ENCODE data around the gene ANKS6. TPM values are rescaled to one million over a fixed set of nuclear protein-coding genes. Genes with fewer than 3 reads are reported as not detected.
A peak's percentile ranks its signal among the peaks of the same experiment; 100 is the strongest.

Gene ANKS6
- total RNA-seq, 1 experiment from 2014 or later, result 28.6 TPM

DNA sequence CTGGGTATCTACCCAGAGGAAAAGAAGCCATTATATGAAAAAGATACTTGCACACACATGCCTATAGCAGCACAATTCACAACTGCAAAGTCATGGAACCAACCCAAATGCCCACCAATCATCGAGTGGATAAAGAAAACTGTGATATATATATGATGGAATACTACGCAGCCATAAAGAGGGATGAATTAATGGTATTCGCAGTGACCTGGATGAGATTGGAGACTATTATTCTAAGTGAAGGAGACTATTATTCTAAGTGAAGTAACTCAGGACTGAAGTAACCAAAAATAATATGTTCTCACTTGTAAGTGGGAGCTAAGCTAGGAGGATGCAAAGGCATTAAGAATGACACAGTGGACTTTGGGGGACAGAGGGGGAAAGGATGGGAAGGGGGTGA, 57.6 kb downstream of the ANKS6 start:
- no peak for DNase-seq (ENCODE audit: low read depth)

DNA sequence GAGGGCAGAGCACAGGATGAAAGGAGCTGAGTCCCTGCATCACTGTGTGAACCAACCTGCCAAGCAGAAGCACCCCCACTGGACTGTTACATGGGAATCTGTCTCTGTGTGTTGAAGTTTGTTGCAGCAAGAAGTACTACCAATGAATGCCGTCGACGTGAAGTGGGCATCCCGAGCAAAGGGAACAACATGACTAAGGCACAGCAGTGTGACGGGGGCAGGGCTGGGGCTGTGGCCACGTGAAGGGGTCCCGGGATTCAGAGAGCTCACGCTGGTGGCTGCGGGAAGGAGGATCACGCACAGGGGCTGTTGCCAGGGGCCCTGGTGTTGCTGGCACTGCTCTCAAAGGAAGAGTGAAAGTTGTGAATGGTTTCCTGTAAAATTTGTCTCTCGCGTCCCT, 60.1 kb downstream of the ANKS6 start:
- DNase-seq (ENCODE audit: low read depth), result no peak

DNA sequence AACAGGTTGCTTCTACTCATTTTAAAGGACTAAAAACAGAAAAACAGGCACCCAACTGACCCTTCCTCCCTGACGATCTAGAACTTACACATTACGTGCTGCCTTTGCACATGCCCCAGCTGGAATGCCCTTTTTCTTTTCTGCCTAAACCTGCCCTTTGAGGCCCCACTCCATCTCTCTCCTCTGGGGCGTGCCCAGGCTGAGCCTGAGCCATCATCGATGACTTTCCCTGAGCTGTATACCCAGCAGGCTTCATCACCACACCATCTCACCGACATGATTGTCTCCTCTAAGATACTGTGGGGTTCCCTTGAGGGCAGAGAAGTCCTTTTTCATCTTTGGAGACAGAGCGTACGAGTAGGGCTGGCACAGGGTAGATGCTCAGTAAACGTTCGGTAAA, 63.6 kb downstream of the ANKS6 start:
- DNase-seq (ENCODE audit: low read depth), result no peak

DNA sequence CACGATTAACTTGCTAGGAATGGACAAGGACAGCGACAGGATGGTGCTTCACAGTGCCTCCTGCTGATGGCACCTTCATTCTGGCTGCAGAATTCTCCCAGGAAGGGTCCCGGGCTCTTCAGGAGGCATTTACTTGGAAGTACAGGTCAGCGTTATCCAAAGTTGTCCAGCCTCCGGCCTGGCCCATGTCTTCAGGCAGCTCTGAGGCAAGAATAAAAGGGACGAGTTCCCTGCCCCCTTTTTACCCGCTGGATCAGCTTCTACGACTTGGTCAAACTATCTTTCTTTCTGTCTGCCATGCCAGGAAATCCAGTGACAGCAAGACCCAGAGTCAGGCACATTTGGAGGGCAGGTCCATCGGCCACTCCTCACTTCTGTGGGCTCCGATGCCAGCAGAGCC, 64.3 kb downstream of the ANKS6 start:
- no peak for DNase-seq (ENCODE audit: low read depth)

DNA sequence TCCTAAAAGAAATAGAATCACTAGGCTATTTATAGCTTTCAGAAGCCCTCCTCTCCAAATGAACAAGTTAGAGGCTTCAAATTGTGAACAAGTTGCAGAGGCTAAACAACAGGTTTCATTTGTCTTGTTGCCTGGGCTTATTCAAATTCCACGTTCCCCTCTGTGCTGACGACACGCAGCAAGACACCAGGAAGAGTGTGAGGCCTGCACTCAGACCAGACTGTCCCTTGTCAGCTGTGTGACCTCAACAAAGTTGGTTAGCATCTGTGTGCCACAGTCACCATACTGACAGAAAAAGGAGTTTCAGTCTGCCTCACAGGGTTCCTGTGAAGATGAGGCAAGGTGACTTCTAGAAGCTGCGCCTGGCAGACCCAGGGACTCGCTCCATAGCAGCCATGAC, 65.5 kb downstream of the ANKS6 start:
- no peak for DNase-seq (ENCODE audit: low read depth)

DNA sequence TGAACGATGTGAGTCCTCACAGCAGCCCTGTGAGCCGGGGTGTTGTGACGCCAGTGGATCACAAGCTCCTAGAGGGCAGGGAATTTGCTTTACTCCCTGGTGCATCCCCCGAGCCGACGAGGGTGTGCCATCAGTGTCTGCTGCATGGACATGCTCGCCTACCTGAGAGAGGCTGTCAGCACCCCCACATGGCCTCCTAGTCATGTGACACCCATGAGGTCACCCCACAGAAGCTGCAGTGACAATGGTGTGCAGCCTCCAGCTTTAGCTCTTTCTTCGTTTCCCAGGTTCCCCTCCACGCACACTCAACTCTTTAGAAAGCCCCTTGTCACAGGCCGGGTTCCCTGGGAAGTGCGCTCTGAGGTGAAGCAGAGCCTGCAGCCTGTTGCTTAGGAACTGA, 67.9 kb downstream of the ANKS6 start:
- no peak for DNase-seq (ENCODE audit: low read depth)

DNA sequence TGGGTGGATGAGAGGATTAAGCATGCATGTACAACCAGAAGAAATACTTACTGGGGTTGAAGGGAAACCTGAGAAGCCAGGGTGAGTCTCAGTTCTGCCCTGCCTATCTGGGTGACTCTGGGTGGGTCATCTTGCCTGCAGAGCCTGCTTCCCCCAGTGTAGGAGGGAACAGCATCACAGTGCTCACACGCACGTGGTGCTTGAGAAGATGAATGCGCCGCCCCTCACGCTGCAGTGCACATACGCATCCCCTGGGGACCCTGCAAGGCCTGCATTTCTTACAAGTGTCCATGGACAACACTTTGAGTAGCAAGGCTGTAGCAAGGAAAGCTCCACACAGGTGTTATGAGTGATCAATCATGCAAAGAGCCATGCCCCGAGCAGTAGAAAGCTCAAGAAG, 68.9 kb downstream of the ANKS6 start:
- no peak for DNase-seq (ENCODE audit: low read depth)

DNA sequence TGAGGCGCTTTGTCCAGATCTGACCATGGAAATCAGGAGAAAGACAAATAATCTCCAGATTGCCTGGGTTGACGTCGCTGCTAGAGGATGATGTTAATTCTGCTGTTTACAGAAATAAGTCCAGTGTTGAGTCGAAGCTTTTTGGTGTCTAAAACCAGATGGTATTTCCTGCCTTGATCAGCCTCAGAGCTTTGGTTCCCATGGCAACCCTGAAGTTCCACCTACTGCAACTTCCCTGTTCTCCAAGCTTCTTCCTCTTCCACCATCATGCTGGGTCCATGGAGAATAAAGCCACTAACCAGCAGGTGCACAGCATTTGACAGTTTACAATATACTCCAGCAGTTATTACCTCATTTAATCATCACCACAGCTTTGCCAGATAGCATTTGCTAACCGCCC, 69.6 kb downstream of the ANKS6 start:
- no peak for DNase-seq (ENCODE audit: low read depth)

DNA sequence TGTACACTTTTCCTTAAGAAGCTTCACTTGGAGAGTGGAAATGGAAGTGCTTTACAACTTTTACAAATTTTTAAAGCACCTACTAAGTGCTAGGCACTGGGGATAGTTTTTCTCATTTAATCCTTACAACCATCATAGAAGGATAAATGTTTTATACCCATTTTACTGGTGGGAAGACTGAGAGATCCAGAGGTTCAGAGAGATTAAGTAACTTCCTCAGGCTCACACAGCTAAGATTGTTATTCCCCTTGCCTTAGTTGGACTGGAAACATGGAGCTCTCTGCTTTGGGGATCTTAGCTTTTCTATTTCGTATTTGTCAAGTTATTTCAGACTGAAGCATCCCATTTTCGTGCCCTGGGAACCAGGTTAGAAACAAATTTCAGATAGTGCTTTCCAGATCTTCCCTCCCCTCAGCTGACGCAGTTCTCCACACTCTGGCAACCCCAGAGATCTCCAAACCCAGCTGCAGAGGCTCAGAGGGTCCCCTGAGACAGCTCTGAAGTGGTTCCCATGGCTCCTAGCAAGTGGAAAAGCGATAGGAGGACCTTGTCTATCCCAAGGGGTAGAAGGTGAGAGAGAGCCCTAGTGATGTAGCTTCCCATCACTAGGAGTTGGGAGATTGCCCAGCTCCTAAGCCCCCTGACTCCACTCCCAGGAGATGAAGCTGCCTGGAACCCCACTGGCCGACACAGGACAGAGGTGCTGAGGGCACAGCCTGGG, 71.4 kb downstream of the ANKS6 start:
- DNase-seq (ENCODE audit: low read depth), result no peak

DNA sequence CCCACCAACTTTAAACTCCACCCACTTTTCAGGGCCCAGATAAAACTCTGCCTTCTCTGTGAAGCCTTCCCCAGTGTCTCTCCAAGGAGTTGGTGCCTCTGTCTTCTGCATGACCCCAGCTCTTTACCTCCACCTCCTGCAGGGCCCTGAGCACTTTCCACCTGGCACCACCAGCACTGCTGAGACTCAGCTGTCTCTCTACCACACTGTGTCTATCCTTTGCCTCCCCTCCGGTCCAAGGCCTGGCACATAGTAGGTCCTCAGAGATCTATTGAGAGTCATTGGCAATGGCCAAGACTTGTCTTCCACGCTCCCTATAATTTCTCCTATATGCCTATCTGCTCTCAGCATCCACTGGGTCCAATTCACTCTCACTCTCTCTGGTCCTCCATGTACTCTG, 74.7 kb downstream of the ANKS6 start:
- no peak for DNase-seq (ENCODE audit: low read depth)

DNA sequence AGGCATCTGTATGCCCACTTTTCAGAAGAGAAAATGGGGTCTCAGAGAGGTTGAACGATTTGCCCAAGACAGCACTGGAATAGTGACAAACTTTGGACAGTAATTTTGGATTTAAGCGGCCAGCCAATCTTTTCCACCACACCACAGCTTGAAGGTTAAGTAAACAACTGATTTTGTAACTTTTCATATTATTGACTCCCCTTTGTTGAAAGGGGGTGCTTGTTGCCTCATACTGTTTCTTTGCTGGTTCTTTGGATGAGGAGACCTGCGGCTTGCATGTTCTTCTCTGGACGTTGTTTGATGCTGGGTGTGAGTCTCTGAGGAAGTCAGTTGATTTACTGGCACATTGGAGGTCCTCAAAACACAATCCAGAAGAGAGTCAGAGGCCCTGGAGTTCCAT, 76.0 kb downstream of the ANKS6 start:
- DNase-seq (ENCODE audit: low read depth), result no peak

DNA sequence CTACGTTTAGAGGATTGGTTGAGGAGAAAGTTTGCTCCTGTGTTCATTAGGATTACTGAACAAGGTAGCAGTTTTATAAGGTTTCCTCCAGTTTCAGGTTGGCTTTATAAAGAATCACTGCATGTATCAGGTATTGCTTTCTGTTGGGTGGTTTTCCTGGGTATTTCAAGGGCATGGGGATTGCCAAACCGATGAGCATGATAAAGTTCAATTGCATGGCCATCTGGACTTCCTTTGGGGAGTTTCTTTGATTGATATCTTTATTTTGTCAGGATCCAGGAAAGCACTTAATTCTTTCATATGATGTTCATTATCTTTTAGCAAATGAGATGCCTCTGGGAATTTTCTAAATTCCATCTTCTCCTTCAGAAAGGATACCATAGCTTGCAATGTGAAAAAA, 77.3 kb downstream of the ANKS6 start:
- no peak for DNase-seq (ENCODE audit: low read depth)

DNA sequence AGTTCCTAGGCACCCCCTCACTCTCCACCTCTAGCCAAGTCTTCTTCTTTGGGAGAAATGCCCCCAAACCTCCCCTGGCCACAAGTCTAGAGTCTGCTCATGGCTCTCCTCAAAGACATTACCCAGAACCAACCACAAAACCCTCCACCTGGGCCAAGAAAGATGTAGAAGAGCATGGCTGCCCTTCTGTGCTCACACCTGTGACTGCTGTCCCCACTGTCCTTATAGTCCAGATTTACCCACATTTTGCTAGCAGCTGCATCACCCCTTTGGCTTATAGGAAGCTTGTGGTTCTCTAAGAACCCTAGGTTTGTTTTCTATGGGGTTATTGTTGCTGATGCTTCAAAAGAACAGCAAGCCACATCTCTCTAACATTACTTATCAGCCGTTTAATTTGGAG, 81.5 kb downstream of the ANKS6 start:
- DNase-seq (ENCODE audit: low read depth), result no peak

DNA sequence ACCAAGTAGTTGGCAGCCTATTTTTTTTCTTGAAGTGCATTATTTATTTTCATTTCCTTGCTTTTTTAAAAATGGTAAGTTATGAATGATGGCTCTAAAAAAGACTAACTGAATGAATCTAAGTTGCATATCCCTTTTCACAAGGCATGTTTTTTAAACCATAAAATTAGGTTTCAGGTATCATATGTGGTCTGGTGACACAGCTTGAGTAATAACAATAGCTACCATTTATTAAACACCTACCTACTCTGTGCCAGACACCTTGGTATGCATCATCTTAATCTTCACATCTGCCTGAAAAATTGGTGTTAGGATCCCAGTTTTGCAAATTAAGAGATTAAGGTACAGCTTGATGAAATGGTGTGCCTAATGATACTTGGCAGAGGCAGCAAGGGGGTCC, 83.4 kb downstream of the ANKS6 start:
- DNase-seq (ENCODE audit: low read depth), result no peak

DNA sequence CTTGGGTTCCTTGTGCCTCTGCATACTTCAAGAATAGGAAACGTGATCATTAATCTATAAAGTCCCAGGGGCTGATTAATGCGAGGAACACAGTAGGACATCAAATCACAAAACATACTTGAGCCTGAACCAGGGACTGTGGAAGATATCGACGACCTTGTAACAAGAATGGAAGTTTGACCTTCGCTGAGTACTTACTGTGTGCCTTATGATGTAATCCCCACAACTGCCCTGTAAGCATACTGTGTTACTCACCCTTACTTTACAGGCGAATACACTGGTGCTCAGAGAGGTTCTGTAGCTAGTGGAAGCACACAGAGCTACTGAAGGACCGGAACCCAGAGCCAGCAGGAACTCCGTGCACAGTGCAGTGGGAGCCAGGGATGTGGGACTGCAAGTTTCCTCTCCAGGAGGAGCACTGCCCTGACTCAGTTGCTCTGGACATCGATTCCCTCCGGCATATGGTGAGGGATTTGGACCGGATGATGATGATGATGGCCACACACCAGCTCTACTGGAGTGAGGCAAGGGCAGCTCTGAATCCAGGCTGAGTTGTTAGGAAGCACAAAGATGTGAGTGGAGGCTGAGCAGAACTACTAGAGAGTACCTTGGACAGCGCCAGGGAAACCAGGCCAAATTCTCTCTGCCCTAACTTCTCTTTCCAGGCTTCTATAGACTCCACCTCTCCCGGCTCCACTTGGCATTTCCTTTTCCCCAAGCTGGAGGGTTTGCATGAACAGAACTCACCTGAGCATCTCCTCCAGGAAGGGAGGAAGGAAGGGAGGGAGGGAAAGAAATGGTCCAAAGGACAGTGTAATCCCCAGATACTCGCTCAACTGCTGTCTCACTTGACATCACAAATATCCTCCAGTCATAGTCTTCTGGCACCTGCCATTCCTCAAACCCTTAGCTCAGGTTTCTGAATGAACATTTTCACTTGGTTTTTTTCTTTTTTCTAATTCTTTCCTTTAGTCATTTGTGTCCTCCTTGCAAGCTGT, 86.1 kb downstream of the ANKS6 start:
- peak; percentile 54 for DNase-seq (ENCODE audit: low read depth)

DNA sequence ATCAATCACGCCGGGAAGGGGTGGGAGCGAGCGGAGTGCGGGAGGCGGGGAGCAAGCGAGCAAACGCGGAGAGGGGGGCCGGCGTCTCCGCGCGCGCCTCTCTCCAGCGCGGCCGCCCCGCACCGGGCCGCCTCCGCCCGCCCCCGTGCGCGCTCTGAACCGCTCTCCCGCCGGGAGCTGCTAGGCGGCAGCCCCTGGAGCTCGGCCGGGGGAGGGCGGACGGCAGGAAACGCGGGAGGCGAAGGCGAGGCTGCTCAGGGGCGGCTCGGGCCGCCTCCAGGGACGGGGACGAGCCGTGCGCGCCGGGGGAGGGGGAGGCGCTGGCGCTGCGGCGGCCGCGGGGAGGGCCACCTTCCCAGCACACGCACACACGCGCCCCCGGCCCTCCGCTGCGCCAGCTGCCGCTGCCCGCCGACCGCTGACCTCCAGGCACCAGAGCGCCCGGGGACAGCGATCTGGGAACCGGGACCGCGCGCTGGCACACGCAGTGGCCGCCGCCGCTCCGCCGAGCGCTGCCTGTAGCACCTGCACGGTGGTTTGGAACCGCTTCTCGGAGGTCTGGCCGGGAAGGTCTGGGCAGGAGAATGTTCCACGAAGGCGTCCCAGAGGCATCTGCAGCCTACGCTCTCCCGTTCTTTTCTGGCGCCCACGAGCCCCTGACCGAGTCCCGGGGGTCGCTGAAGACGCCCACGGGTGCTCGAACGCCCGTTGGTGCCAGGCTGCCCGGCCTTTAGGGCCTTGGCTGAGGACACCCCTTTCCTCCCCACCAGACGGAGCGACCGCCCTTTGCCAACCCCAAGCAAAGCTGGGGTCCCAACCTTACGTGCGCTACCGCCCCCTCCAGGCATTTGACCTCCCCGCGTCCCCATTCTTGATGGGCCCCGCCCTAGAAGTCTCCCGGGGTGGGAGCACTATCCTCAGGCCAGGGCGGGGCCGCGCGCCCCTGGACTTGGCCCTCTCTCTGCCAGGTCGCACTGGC, 87.1 kb downstream of the ANKS6 start, which contains the start of gene GABBR2:
GABBR2 (minus strand) TSS at position 3 of the 979 bp plus-strand sequence. CDS start 198 bp downstream, outside the sequence.
- peak; percentile 42 for DNase-seq (ENCODE audit: low read depth)

DNA sequence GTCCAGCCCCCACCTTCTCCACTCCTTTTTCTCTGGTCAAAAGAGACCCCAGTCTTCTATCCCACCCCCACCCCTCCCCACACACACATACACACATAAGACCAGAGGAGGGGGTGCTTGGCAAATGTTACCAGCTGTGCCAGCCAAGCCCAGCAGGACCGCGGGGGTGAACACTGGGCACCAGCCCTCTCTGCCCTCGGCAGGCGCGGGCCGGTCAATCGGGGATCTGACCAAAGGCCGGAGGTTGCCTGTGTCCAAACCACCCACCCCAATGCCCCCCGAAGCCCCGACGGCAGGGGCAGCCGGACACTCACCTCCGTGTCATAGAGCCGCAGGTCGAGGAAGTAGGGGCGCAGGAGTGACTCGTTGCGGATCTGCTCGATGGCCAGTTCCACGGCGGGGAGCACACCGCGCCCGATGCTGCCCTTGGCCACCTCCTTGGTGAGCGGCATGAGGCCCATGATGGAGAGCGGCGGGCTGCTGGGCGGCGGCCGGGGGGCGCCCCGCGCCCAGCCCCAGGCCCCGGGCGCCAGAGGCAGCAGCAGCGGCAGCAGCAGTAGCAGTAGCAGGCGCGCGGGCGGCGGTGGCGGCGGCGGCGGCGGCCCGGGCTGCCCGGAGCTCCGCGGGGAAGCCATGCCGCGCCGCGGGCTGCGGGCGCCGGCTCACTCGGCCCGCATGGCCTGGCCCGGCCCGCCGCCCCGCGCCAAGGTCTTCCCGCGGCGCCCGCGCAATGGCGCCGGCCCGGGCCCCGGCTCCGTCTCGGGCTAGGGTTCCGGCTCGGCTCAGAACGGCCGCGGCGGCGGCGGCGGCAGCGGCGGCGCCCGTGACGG, 88.0 kb downstream of the ANKS6 start:
- peak; percentile 27 for DNase-seq (ENCODE audit: low read depth)

DNA sequence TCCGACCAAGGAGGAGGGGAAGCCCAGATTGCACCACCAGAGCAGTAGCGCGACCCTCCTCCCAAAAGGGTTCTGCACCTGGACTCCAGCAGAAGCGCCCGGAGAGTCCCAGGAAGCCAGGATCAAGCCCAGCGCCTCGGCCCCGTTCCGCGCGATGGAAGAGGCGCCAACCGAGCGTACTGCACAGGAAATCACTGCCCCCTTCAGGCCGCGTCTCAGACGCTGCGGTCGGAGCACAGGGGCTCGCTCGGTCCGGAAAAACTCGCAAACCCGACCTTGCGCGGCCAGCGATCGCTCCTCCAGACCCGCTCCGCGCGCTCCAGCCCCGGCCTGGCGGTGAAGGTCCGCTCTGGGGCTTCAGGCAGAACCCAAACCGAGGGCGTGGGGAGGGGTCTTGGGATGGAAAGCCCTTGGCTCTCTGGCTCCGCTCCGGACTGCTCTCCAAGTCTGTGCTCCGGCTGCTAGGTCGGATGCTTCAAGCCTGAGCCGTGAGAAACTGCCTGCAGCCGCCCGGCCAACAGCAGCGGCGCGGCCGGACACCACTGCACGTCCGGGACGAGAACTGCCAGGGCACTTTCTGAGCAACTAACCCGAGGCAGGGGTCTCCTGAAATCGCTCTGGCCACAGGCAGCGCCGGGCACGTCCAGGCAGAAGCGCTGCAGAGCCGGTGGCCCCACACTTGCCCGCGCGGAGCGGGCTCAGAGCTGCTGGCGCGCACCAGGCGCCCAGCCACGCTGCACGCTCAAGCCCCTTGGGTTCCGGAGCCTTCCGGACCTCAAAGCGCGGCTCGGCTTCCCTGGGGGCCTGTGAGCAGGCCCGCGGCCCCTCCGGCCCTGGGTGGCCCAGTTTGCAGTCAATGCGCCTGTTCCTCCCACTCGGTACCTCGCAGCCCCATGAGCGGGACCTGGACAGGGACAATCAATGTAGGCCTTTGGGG, 88.9 kb downstream of the ANKS6 start:
- peak; percentile 88 for DNase-seq (ENCODE audit: low read depth)

DNA sequence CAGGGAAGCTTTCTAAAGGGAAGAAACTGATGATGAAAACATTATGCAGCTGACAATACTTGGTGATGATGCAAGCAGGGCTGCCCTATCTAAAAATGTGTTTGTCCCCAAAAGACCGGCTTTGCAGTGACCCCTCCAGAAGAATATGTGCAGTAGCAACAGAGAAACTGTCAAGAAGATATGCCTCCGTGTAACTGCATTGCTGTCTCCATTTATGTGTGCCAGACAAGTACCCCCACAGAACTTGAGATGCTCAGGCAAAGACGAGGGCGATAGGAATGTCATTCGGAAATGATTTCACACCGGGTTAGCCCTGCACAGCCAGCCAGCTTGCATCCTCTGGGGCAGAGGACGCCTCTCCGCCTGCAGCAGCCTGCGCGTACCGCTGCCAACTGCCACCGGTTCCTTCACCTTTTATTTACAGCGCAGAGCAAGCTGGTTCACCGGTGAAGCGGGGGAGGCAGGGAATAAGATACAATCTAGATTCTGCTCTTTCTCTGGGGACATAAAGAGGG, 89.6 kb downstream of the ANKS6 start:
- peak; percentile 29 for DNase-seq (ENCODE audit: low read depth)
